ENCODE data around the gene PLCXD3.
"Not testable (repeated sequence)": the region's sequence is repeated elsewhere in the genome, so short reads cannot be mapped to it uniquely, and the experiment has no call there.

Gene PLCXD3

GRCh38 chr5:41339339-41339738 lies 171.1 kb downstream of the PLCXD3 start:
- no peak for DNase-seq

GRCh38 chr5:41338136-41338675 lies 172.2 kb downstream of the PLCXD3 start:
- no peak for DNase-seq

- DNase-seq: no peak
Observed at GRCh38 chr5:41337724-41338123, 172.7 kb downstream of the PLCXD3 start.

- no peak for DNase-seq
Observed at GRCh38 chr5:41337216-41337615, 173.2 kb downstream of the PLCXD3 start.

DNA sequence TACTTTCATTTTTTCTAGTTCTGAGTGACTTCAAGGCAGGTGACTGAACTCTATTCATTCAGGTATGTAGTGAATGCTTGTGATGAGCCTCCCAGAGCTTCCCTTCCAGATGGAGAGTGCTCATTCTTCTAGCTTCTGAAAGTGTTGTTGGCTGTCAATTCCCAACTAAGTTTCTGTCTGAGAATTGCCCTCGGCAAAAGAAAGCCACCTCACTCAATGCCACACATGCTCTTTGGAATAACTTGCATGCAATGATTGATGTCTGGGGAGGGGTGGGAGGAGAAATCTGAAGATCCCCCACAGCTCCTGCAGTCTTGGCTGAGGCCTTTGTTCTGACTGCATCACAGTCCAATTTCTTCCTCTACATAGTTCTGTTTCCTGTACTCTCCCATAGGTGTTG lies 173.9 kb downstream of the PLCXD3 start:
- DNase-seq: no peak

GRCh38 chr5:41335596-41336181 lies 174.7 kb downstream of the PLCXD3 start:
- DNase-seq: no peak

- DNase-seq: peak in 1 of 5 experiments; percentile 12
Observed at GRCh38 chr5:41334758-41335157, 175.6 kb downstream of the PLCXD3 start.

- DNase-seq: peak in 1 of 5 experiments; percentile 1
Observed at GRCh38 chr5:41334221-41334620, 176.2 kb downstream of the PLCXD3 start.

- no peak for DNase-seq
Observed at GRCh38 chr5:41325074-41325473, 185.3 kb downstream of the PLCXD3 start.

GRCh38 chr5:41322826-41323225 lies 187.6 kb downstream of the PLCXD3 start:
- not testable (repeated sequence) for DNase-seq

DNA sequence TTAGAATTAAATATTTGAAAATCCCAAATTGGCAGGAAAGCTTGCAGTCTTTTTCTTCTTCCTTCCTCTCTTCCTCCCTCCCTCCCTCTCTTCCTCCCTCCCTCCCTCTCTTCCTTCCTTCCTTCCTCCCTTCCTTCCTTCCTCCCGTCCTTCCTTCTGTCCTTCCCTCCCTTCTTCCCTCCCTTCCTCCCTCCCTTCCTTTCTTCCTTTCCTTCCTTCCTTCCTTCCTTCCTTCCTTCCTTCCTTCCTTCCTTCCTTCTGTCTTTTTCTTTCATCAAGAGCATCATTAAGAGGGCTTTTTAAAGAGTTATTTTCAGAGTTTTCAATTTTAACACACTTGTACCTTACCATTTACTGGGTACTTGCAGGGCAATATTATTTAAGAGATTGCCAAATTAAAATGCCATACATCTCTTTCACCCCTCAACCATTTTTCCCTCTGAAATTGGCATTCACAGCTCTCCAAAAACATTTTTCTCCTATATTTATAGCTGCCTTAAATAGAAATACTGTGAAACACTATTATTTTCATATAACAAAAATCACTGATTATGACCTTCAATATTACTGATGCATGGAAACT lies 197.8 kb downstream of the PLCXD3 start:
- no peak for DNase-seq

DNA sequence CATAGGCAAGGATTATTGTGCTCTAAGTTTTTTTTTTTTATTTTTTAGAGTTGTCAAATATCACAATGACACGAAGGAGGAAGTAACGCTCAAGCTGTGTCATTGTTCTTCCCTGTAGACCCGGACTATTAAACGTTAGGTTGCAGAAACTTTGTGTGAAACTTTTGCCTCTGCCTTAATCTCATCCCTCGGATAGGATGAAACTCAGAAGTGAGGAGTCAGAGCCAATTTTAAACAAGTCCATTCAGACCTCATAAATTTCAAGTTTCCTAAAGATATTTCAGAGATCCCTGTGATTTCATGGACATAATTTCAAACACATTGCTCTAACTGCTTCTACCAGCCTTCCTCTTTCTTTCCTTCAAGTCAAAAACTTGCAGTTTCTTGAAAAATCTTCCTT lies 198.3 kb downstream of the PLCXD3 start:
- DNase-seq: no peak

DNA sequence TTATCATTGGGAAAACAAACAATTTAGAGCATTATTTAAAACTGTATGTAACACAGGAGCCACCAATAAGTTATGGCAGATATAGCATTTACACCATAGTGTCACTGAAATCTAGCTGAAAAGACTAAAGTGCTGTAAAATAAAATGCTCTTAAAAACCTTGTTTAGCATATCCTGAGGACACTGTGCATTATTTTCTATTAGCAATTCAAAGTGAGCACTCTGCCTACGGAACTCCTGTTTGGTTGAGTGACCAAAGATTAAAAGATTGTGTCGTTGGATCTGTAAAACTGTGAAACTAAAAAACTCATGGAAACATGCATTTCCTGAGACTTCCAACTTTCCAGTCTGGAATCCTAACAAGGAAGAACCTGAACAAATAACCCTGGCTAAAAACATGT lies 201.1 kb downstream of the PLCXD3 start:
- no peak for DNase-seq

GRCh38 chr5:41306005-41306404 lies 204.4 kb downstream of the PLCXD3 start:
- DNase-seq: no peak

DNA sequence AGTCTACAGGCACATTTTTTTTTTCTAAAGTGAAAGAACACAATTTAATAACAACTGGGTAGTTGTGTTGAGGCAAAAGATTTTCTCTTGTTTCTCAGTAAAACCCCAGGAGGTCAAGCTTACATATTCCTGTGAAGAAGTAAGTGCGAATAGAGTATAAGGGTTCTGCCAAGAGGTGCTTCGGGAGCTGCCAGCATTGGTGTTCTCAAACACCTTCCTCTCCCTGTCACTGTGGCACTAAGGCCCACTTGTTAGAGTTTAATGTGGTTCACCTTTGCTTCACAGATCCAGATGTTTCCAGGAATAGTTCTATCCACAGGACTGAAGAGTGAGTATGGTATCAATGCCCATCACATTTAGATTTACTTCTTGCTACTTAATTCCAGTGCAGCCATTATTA lies 205.3 kb downstream of the PLCXD3 start:
- no peak for DNase-seq

GRCh38 chr5:41296066-41296465 lies 214.3 kb downstream of the PLCXD3 start:
- DNase-seq: no peak

DNA sequence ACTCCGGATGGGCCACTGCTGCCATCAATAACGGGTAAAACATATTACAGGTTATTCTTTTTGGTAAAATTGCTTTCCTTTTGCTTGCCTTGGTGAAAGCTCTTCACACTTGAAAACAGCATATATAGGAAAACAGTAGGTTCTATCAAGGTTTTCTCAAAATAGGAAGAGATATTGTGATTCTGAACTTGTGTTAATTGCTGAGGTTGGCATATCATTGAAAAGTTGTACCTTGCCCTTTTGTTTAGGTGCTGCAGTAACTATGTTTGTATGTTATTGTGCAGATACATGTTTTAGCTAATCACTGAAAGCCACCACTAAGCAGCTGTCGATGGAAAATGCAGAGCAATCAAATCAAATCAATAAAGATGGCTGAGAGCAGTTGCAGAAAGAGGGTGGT lies 219.1 kb downstream of the PLCXD3 start:
- DNase-seq: no peak

DNA sequence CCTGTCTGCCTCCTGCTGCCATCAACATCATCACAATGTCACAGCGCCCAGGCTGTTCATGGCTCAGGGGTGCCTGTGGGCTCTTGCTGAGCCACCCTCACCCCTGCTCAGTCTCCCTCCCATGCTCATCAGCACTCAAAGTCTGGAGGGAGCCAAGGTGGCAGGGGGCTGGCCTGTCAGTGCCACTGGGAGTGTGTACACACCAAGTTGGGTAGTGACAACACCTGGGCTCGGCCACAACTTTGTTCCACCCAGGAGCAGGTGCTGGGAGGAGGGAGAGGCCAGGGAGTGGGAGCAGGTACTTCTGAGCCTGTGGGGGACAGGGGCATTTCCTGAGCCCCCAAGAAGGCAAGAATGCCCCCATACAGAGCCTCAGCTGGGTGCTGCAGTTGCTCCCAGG lies 219.6 kb downstream of the PLCXD3 start:
- no peak for DNase-seq

- no peak for DNase-seq
Observed at GRCh38 chr5:41289970-41290464, 220.4 kb downstream of the PLCXD3 start.

DNA sequence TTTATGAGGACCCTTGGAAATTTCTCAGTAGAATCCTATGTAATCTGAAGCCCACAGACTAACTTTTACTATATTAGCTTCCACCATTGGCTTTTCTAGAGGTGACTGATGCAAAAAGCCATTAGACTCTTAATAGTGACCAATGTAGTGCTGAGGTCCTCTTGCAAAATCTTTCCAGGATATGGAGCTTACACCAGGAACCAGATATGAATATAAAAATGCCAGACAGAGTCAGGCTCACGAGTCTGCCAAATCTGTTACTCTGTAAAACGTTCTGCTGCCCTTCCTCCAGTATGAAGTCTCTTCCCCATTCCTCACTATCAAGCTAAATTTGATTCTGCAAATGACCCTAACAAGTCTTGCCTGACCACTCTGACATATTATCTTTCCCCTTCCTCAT lies 223.7 kb downstream of the PLCXD3 start:
- no peak for DNase-seq

GRCh38 chr5:41286165-41286564 lies 224.2 kb downstream of the PLCXD3 start:
- no peak for DNase-seq

DNA sequence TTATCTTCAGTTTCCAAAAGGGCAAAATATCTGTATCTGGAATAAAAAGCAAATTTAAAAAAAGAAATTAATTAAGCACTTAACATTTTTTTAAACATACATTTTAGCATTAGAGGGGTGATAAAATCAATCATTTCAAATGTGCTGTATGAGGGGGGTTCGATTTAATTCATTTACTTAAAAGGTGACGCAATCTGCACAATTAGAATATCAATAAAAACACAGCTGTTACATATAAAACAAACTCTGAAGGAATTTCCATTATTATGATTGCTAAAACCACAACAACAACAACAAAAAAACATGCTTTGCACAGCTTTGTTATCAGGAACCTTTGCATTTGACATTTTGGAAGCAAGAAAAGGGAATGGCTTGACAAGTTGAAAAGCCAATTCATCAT lies 225.5 kb downstream of the PLCXD3 start:
- no peak for DNase-seq

- DNase-seq: no peak
Observed at GRCh38 chr5:41281215-41281810, 229.1 kb downstream of the PLCXD3 start.

DNA sequence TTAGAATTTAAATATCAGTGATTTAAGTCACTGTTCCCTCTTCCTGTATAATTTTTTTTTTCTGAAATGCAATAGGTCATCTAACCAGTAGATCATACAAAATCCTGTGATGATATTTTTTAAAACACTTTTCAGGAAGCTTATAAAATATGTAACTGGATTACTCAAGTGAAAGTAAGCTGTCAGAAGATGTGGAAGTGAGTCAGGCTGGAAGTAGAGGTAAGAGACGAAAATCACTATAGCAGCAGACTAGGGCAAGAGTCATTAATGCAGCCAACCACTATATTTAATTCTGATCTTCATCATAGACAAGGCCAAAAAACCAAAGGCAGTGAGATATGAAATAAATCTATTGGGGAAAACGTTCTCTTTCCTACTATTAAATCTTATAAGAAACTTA lies 231.4 kb downstream of the PLCXD3 start:
- no peak for DNase-seq
